GM18507 (cell line): Measurements from ENCODE around the gene GPR78.

Experiments used
- DNase-seq: peaks from one replicate; pipeline ENCODE4 v3.0.0; 2011; ENCODE audit warnings: low read depth; ENCODE audit not compliant: insufficient read length; ENCODE audit errors: extremely low spot score
- FAIRE-seq: peaks from 2 replicates; lab custom pipeline; 2011; peaks lifted over from hg19 to GRCh38; lab: Jason Lieb, UNC

The GPR78 gene

GRCh38 chr4:8580321-8581093 is at the start of gene GPR78:
Gene GPR78 (plus strand): TSS chr4:8580392. CDS start chr4:8580983, 591 bp downstream.
- no peak for DNase-seq
- no peak for FAIRE-seq

GRCh38 chr4:8532245-8532781 is 47.9 kb upstream of the GPR78 start:
- DNase-seq (no peak), FAIRE-seq (no peak)

DNA sequence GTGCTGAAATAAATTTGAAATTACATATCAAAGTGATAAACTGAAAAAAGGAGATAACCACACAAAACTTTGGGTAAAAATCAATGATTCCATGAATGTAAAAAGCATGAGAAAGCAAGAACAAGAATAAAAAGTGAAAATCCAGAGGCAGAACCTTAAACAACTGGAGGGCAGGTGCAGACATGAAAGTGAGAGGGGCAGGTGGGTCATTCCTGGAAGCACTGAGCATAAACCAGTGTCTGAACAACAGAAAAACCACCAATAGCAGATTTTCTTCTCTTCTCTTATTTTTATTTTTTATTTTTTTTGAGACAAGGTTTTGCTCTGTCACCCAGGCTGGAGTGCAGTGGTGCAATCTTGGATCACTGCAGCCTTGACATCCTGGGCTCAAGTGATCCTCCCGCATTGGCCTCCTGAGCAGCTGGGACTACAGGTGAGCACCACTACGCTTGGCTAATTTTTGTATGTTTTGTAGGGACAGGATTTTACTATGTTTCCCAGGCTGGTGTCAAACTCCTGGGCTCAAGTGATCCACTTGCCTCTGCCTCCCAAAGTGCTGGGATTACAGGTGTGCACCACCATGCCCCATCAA is 46.8 kb upstream of the GPR78 start:
- no peak for DNase-seq
- no peak for FAIRE-seq

GRCh38 chr4:8534129-8534528 is 46.1 kb upstream of the GPR78 start:
- DNase-seq, result no peak
- peak; percentile 90 for FAIRE-seq

GRCh38 chr4:8534611-8535010 is 45.6 kb upstream of the GPR78 start:
- DNase-seq (no peak), FAIRE-seq (no peak)

DNA sequence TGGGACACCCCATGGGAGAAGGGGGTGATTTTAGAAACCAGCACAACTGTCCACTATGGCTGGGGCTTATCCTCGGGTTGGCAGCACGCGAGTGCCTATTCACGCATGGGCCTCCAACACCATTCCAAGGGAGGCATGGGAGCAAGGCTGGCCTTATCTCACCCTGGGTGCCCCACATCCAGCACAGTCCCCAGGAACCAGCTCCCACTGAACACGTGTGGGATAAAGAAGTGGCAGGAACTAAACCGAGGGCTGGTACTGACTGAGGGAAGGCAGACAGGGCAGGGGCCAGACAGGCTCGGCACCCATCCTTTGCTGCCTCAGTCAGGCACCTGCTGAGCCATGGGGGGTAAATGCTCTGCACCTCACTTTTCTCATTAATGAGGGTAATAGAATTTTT is 43.7 kb upstream of the GPR78 start:
- no peak for DNase-seq

DNA sequence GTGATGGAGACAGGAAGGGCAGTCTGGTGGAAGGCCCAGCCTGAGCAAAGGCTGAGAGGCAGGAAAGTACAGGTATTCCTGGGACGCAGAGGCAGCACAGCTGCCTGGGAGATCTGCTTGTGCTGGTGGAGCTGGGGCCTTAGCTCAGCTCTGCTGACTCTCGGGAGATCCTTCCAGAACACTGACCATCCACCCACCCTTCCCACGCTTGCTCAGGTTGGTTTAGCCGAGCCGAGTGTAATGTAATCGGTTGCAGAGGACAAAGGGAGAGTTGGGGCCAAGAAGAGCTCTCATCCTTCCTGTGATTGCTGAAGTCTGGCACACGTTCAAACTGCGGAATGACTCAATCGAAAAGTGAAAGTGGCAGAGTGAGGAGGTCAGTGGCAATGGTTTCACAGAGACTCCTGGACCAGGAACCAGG is 43.1 kb upstream of the GPR78 start:
- peak; percentile 86 for FAIRE-seq
- no peak for DNase-seq

More for the DNA sequence above, 43.7 kb upstream of the GPR78 start:
- no peak for FAIRE-seq

DNA sequence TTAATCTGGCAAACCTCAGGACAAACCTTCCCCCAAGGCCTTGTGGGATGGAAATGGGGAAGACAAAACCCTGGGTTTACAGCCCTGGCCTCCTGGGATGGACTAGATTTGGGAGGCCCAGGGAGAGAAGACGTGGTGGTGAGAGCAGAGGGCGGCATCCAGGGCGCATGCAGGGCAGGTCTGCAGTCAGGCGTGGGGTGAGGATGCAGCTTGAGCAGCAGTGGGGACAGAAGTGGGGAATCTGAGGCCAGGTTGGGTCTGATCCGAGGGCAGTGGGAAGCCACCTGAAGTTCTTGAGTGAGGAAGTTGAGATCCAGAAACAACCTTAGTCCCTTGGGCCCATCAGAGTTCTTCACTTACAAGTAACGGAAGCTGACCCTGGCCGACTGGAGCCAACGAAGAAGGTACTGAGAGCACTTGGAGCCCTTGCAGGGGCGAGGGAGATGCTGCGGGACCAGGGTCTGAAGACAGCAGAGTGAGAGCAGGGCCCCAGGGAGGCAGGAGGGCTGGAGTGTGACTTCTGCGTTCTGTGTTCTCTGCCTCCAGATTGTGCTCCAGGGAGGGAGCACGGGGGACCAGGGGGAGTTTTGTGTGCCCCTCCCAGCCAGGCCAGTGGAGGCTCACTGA is 42.0 kb upstream of the GPR78 start:
- no peak for FAIRE-seq
- no peak for DNase-seq

- FAIRE-seq (no peak), DNase-seq (no peak)
Observed at GRCh38 chr4:8538703-8539567, 41.3 kb upstream of the GPR78 start.

- FAIRE-seq (peak; percentile 39), DNase-seq (no peak)
Observed at GRCh38 chr4:8539661-8540060, 40.5 kb upstream of the GPR78 start.

DNA sequence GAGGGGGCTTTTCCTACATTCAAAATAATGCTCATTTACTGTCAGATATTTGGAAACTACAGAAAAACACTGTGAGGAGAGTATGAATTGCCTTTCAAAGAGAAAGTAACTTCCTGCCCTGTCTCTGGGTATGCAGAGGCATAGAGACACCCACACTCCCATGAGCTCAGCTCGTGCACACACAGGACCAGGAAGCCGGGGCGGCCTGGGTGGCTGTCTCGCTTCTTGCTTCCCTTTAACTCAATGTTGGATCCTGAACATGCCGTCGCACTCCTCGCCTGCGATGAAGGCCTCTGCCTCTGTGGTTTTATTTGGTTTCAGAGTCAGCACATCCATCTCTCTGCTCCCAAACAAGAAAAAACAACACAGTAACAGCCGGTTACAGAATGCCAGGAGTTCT is 40.1 kb upstream of the GPR78 start:
- FAIRE-seq (no peak), DNase-seq (no peak)

- DNase-seq, result no peak
- no peak for FAIRE-seq
Observed at GRCh38 chr4:8540586-8540985, 39.6 kb upstream of the GPR78 start.

- DNase-seq, result no peak
- FAIRE-seq, result no peak
Observed at GRCh38 chr4:8540991-8541390, 39.2 kb upstream of the GPR78 start.

DNA sequence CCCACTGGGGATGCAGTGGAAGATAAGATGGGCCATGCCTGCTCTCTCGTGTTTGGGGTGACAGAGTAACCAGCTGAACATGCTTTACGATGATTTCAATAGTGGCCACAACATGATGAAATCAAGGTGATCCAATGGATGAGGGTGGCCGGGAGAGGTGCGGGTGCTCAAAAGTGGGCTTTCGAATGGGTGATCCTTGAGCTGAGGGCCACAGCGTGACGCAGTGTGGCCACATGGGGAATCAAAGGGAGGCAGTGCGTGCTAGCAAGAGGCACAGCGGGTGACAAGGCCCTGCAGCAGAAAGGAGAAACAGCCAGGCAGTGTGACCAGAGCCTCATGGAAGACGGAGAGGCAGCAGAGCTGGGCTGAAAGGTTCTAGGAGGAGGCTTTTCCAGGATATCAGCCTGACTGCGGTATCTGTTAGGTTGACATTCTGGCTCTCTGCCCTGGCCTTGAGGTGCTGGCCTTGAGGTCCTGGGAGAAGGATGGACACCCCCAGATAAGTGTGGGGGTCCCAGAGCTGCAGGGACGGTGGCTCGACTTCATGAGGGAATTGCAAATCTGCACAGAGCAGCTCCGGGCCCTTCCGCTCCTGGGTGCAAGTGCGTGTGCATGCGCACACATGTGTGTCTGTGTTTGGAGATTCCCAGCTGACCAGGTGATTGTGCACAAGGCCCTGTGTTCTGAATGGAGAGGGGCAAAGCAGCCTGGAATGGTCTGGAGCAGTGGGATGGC is 38.0 kb upstream of the GPR78 start:
- DNase-seq (no peak), FAIRE-seq (no peak)

DNA sequence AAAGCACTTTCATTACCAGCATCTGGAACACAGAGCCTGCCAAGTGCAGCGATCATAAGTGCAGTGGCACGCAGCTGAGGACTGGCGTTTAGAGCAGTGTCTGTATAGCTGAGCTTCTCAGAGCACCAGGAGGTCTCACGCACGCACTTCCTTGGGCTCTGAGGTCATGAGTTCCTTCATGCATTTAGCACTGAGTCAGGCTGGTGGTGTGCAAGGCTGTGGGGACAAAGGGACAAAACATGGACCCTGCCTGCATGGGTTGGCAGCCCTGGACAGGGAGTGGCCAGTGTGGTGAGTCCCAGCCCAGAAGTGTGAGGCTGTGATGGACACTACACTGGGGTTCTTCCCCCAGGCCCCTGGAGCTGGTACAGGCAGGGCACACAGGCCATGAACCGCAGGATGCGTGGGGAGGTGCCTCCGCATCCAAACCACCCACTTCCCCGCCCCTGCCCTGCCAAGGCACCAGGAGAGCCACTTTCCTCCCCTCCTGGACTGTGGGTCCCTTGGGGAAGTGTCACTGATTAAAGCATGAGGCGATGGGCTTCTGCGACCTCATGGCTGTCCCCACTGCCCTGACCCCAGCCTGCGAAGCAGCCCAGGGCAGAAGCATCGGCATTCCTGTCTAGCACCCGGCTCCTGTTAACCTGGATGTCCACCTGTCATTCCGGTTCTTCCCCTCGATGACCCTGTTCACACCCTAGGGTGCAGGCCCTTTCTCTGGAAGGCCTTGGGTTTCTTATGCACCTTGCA is 37.2 kb upstream of the GPR78 start:
- DNase-seq (no peak), FAIRE-seq (no peak)

GRCh38 chr4:8543623-8544022 is 36.6 kb upstream of the GPR78 start:
- FAIRE-seq (no peak), DNase-seq (no peak)

- DNase-seq, result no peak
- FAIRE-seq, result no peak
Observed at GRCh38 chr4:8544282-8544681, 35.9 kb upstream of the GPR78 start.

DNA sequence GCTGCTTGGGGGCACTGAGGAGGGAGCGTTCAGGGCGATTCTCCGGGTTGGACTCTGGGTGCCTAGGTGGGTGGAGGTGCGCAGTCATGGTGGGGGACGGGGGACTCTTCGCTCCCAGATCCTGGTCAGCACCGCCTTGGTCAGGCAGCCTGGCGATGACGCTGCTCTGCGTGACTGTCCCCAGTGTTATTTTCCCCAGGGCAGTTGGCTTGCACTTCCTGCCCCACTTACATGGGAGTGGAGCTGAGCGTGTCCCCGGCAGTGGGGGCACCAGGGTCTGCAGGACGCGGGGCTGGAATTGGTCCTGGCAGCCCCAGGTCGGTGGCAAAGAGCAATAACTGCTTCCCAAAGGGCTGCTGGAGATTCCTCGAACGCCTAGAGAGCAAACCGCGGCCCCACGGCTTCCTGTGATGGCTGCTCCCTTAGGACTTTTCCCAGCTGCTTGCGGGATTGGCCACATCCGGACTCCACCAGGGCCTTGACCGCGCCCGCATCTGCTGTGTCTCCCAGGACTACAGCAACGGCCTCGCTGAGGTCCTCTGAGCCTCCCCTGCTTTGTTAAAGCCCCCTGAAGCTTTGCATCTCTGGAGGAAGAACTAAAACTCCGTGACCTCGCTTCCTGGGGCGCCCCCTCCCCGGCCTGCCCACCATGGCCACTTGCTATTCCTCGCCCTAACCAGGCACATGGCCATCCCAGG is 35.3 kb upstream of the GPR78 start:
- FAIRE-seq (no peak), DNase-seq (no peak)
